SK-N-MC (cell line): Measurements from ENCODE around the gene CFAP46.

Experiments
- EZH2 ChIP-seq: fragments of 200-600 bp; sonication (generic); IDR thresholded peaks from one replicate; pipeline ENCODE4 v1.6.1; 2017; ENCODE audit warnings: antibody characterized with exemption
- FOXP2 ChIP-seq: optimal IDR thresholded peaks from 2 replicates; pipeline ENCODE3; 2011; ENCODE audit warnings: mild to moderate bottlenecking, moderate library complexity; ENCODE audit not compliant: insufficient read depth; ENCODE audit errors: extremely low read length, control extremely low read depth
- POLR2AphosphoS5 ChIP-seq: IDR thresholded peaks from 2 replicates; pipeline ENCODE4 v1.6.1; 2012; ENCODE audit warnings: mild to moderate bottlenecking, low read depth, low read length, borderline replicate concordance

- TF ChIP-seq EZH2 (no peak), POLR2AphosphoS5 (no peak), FOXP2 (no peak)
Measured at GRCh38 chr10:132834311-132834761, 108.0 kb downstream of the CFAP46 start.
